ENCODE results near the gene CGB1.

DNA sequence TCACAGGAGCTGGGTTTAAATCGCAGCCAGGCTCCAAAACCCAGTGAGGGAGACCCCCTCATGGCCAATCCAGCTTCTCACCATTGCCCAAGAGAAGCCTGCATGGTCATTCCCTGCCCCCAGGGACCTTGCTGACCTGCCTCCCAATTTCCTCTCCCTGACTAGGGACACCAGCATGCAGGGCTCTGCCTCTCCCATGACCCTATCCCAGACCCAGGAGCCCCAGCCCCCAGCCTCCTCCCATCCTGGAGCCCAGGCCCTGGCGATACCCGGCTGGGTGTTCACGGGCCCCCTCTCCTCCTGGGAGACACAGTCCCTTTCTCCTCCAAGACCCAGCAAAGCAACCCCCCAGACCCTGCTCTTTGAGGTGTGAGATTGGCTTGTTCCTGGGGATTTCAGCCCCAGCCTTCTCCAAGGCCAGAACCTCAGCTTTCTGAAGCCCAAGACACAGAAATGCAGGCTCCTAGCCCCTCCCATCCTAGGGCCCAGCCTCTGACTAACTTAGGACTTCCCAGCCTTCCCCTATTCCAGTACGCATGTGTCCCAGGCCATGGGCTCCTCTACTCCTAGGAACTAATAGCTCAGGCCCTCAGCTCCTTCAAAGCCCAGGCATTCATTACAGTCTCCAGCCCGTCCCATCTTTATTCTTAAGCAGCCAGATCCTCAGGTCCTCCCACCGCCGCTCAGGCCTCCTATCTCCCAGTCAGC is 44.7 kb downstream of the CGB1 start:
- TF ChIP-seq ZNF136 (CRISPR knock-in tag; IDR thresholded peaks at IDR 0.05; ENCODE audit: low read depth) (no peak), TAF1 (CRISPR knock-in tag; IDR thresholded peaks at IDR 0.05) (no peak), ZNF138 (CRISPR knock-in tag; IDR thresholded peaks at IDR 0.05; ENCODE audit: low read depth) (no peak), FOXP1 (IDR thresholded peaks at IDR 0.05) (no peak), FOXP1 (CRISPR knock-in tag; IDR thresholded peaks at IDR 0.05) (no peak), MYC (CRISPR knock-in tag; IDR thresholded peaks at IDR 0.05; ENCODE audit: borderline replicate concordance) (no peak), MAFK (conservative IDR thresholded peaks at IDR 0.05 in 1 of 2, IDR thresholded peaks at IDR 0.05 in 1 of 2; ENCODE audit: low read length in 2 of 2) (no peak)
- TF ChIP-seq, protein P1, sequence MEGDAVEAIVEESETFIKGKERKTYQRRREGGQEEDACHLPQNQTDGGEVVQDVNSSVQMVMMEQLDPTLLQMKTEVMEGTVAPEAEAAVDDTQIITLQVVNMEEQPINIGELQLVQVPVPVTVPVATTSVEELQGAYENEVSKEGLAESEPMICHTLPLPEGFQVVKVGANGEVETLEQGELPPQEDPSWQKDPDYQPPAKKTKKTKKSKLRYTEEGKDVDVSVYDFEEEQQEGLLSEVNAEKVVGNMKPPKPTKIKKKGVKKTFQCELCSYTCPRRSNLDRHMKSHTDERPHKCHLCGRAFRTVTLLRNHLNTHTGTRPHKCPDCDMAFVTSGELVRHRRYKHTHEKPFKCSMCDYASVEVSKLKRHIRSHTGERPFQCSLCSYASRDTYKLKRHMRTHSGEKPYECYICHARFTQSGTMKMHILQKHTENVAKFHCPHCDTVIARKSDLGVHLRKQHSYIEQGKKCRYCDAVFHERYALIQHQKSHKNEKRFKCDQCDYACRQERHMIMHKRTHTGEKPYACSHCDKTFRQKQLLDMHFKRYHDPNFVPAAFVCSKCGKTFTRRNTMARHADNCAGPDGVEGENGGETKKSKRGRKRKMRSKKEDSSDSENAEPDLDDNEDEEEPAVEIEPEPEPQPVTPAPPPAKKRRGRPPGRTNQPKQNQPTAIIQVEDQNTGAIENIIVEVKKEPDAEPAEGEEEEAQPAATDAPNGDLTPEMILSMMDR (CRISPR knock-in tag; IDR thresholded peaks at IDR 0.05) = no peak
- TF ChIP-seq, protein P2, sequence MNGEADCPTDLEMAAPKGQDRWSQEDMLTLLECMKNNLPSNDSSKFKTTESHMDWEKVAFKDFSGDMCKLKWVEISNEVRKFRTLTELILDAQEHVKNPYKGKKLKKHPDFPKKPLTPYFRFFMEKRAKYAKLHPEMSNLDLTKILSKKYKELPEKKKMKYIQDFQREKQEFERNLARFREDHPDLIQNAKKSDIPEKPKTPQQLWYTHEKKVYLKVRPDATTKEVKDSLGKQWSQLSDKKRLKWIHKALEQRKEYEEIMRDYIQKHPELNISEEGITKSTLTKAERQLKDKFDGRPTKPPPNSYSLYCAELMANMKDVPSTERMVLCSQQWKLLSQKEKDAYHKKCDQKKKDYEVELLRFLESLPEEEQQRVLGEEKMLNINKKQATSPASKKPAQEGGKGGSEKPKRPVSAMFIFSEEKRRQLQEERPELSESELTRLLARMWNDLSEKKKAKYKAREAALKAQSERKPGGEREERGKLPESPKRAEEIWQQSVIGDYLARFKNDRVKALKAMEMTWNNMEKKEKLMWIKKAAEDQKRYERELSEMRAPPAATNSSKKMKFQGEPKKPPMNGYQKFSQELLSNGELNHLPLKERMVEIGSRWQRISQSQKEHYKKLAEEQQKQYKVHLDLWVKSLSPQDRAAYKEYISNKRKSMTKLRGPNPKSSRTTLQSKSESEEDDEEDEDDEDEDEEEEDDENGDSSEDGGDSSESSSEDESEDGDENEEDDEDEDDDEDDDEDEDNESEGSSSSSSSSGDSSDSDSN (CRISPR knock-in tag; IDR thresholded peaks at IDR 0.05) = no peak
- TF ChIP-seq, protein P3, sequence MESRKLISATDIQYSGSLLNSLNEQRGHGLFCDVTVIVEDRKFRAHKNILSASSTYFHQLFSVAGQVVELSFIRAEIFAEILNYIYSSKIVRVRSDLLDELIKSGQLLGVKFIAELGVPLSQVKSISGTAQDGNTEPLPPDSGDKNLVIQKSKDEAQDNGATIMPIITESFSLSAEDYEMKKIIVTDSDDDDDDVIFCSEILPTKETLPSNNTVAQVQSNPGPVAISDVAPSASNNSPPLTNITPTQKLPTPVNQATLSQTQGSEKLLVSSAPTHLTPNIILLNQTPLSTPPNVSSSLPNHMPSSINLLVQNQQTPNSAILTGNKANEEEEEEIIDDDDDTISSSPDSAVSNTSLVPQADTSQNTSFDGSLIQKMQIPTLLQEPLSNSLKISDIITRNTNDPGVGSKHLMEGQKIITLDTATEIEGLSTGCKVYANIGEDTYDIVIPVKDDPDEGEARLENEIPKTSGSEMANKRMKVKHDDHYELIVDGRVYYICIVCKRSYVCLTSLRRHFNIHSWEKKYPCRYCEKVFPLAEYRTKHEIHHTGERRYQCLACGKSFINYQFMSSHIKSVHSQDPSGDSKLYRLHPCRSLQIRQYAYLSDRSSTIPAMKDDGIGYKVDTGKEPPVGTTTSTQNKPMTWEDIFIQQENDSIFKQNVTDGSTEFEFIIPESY (CRISPR knock-in tag; IDR thresholded peaks at IDR 0.05) = no peak
